Fibroblast of skin of back (primary cell): Measurements from ENCODE around the gene CHST12. TPM values are rescaled to one million over a fixed set of nuclear protein-coding genes. Genes with fewer than 3 reads are reported as not detected.
"Not testable (repeated sequence)": the region's sequence is repeated elsewhere in the genome, so short reads cannot be mapped to it uniquely, and the experiment has no call there.

ENCODE experiments used
- DNase-seq: peaks from one replicate; pipeline ENCODE4 v3.0.0-alpha.2; 2013
- polyA plus RNA-seq, 2 experiments: library from polyadenylated mRNA; unstranded; fragments of 120-200 nt; gene quantifications; one replicate each; pipeline ENCODE4 v1.2.1, GENCODE V29; 2013; ENCODE audit not compliant: insufficient read length in 2 of 2

Gene CHST12
- polyA plus RNA-seq (2013, experiment 1 of 2; ENCODE audit: insufficient read length), result 20.1 TPM
- 15.9 TPM for polyA plus RNA-seq (2013, experiment 2 of 2; ENCODE audit: insufficient read length)

- peak; percentile 90 for DNase-seq
Observed at GRCh38 chr7:2403014-2403717, at the start of gene CHST12. TSS of gene CHST12 (plus strand) at chr7:2403611. CDS start at chr7:2432640, 29,029 bp downstream.

GRCh38 chr7:2353936-2354185 is 49.5 kb upstream of the CHST12 start:
- peak; percentile 87 for DNase-seq

GRCh38 chr7:2354186-2354938 is 49.0 kb upstream of the CHST12 start, which contains the start of gene EIF3B:
TSS of gene EIF3B (plus strand) at chr7:2354827. CDS start at chr7:2354922, 95 bp downstream.
- peak; percentile 92 for DNase-seq

- peak; percentile 15 for DNase-seq
Observed at GRCh38 chr7:2354939-2355704, 48.3 kb upstream of the CHST12 start.

GRCh38 chr7:2355705-2356008 is 47.8 kb upstream of the CHST12 start:
- peak; percentile 12 for DNase-seq

- DNase-seq, result no peak
Observed at GRCh38 chr7:2357165-2357564, 46.2 kb upstream of the CHST12 start.

GRCh38 chr7:2357571-2357970 is 45.8 kb upstream of the CHST12 start:
- no peak for DNase-seq

GRCh38 chr7:2358968-2359527 is 44.4 kb upstream of the CHST12 start:
- no peak for DNase-seq

- no peak for DNase-seq
Observed at GRCh38 chr7:2359610-2360009, 43.8 kb upstream of the CHST12 start.

- DNase-seq, result no peak
Observed at GRCh38 chr7:2360796-2361195, 42.6 kb upstream of the CHST12 start.

- DNase-seq, result no peak
Observed at GRCh38 chr7:2362385-2363088, 40.9 kb upstream of the CHST12 start.

- no peak for DNase-seq
Observed at GRCh38 chr7:2369139-2369538, 34.3 kb upstream of the CHST12 start.

- DNase-seq, result no peak
Observed at GRCh38 chr7:2371329-2371728, 32.1 kb upstream of the CHST12 start.

GRCh38 chr7:2372724-2373123 is 30.7 kb upstream of the CHST12 start:
- DNase-seq, result no peak

- no peak for DNase-seq
Observed at GRCh38 chr7:2373124-2373556, 30.3 kb upstream of the CHST12 start.

GRCh38 chr7:2373646-2374045 is 29.8 kb upstream of the CHST12 start:
- DNase-seq, result no peak

GRCh38 chr7:2374401-2374800 is 29.0 kb upstream of the CHST12 start:
- DNase-seq, result no peak

GRCh38 chr7:2374830-2375728 is 28.3 kb upstream of the CHST12 start:
- DNase-seq, result no peak

GRCh38 chr7:2376351-2377154 is 26.9 kb upstream of the CHST12 start:
- DNase-seq, result no peak

GRCh38 chr7:2377492-2377891 is 25.9 kb upstream of the CHST12 start:
- not testable (repeated sequence) for DNase-seq
